Measurements from ENCODE around the gene TMEM161B. TPM values are rescaled to one million over a fixed set of nuclear protein-coding genes. Genes with fewer than 3 reads are reported as not detected.
"Not testable (repeated sequence)": the region's sequence is repeated elsewhere in the genome, so short reads cannot be mapped to it uniquely, and the experiment has no call there.

Gene TMEM161B
- total and polyA plus RNA-seq, 2 donors (not counting 3 experiments of a cell fraction or from before 2014, with no cell fraction given) = 5.3 to 11.6 TPM

DNA sequence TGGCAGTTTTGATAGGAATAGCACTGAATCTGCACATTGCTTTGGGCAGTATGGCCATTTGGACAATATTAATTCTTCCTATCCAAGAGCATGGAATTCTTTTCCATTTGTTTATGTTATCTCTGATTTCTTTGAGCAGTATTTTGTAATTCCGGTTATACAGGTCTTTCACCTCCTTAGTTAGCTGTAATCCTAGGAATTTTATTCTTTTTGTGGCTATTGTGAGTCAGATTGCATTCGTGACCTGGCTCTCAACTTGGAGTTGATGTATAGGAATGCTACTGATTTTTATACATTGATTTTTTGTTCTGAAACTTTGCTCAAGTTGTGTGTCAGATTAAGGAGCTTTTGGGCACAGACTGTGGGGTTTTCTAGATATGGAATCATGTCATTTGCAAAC lies 24.0 kb downstream of the TMEM161B start:
- CTCF ChIA-PET = no interaction called here
- no peaks in the 10 kb centered on the region for H3K36me3 ChIP-seq (ENCODE audit: control insufficient read depth in 2 of 2, extremely low read depth in 1 of 2, insufficient read depth in 2 of 2, low read length in 2 of 2)
- peaks cover 43% of the 10 kb centered on the region for H3K79me2 ChIP-seq (ENCODE audit: control insufficient read depth, insufficient read depth, low read length)
- H2AFZ ChIP-seq (ENCODE audit: low read depth, low read length) = no peak overlapping the region
- no peak for FAIRE-seq
- H3K27me3 ChIP-seq (ENCODE audit: control insufficient read depth in 2 of 2, insufficient read depth in 2 of 2, low read length in 2 of 2) = no peaks in the 10 kb centered on the region
- no peak overlapping the region for H3K9ac ChIP-seq (replicated peaks; ENCODE audit: extremely low read depth, insufficient read depth, low read length)
- no peak for DNase-seq (ENCODE audit: low read depth, low spot score)
- dilution Hi-C loops (cut with MboI; ENCODE audit: extremely low pct_ligation_motif_present, low sequenced_read_pairs) = no loop called here
- H3K9me3 ChIP-seq (replicated peaks; ENCODE audit: control insufficient read depth, insufficient read depth, low read length) = no peaks in the 10 kb centered on the region
- H3K4me2 ChIP-seq (ENCODE audit: insufficient read depth, low read length) = no peak overlapping the region
- H3K9me1 ChIP-seq (replicated peaks; ENCODE audit: control insufficient read depth, extremely low read depth, insufficient read depth, low read length) = no peaks in the 10 kb centered on the region
- no peaks in the 10 kb centered on the region for H3K4me1 ChIP-seq (ENCODE audit: control insufficient read depth, extremely low read depth, insufficient read depth, low read length)
- peaks cover 2% of the 10 kb centered on the region for H4K20me1 ChIP-seq (replicated peaks; ENCODE audit: control insufficient read depth, extremely low read depth, insufficient read depth, low read length)
- intact Hi-C loops (cut with micrococcal nuclease) = no loop called here
- H3K4me3 ChIP-seq (replicated peaks in 1 of 3; ENCODE audit: insufficient read depth in 1 of 3, low read depth in 1 of 3, low read length in 3 of 3) = no peak overlapping the region
- no TSS peak for BruUV-seq (replicated peaks)
- TF ChIP-seq MYC (IDR thresholded peaks at IDR 0.05; ENCODE audit: low read depth, low read length) = no peak
- TF ChIP-seq, protein P1, sequence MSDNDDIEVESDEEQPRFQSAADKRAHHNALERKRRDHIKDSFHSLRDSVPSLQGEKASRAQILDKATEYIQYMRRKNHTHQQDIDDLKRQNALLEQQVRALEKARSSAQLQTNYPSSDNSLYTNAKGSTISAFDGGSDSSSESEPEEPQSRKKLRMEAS (IDR thresholded peaks at IDR 0.05; ENCODE audit: insufficient read depth, insufficient read length) = no peak
- no peak for TF ChIP-seq JUN (IDR thresholded peaks at IDR 0.05; ENCODE audit: borderline replicate concordance, insufficient read depth, insufficient read length, low read depth)
- TF ChIP-seq POLR2A (IDR thresholded peaks at IDR 0.05; ENCODE audit: low read depth, low read length) = no peak
- no peak for TF ChIP-seq EZH2 (IDR thresholded peaks at IDR 0.05; ENCODE audit: borderline replicate concordance, low read depth, low read length, severe bottlenecking)
- TF ChIP-seq POLR2AphosphoS5 (IDR thresholded peaks at IDR 0.05; ENCODE audit: insufficient read depth, low read depth, low read length) = no peak
- no peak for TF ChIP-seq CTCF (IDR thresholded peaks at IDR 0.05; ENCODE audit: extremely low read depth in 1 of 2, insufficient read depth in 1 of 2, low read depth in 1 of 2, low read length in 2 of 2)
- no peak overlapping the region for H3K27ac ChIP-seq (ENCODE audit: insufficient read depth, low read depth, low read length)
- POLR2A ChIA-PET = no interaction called here

DNA sequence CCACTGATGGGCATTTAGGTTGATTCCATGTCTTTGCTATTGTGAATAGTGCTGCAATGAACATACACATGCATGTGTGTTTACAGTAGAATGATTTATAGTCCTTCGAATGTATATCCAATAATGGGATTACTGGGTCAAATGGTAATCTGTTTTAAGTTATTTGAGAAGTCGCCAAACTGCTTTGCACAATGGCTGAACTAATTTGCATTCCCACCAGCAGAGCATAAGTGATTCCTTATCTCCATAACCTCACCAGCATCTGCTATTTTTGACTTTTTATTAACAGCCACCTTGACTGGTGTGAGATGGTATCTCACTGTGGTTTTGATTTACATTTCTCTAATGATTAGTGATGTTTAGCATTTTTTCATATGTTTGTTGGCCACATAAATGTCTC lies 25.2 kb downstream of the TMEM161B start:
- H3K4me3 ChIP-seq (replicated peaks in 1 of 3; ENCODE audit: insufficient read depth in 1 of 3, low read depth in 1 of 3, low read length in 3 of 3); dilution Hi-C loops (cut with MboI; ENCODE audit: extremely low pct_ligation_motif_present, low sequenced_read_pairs); DNase-seq (ENCODE audit: low read depth, low spot score); CTCF ChIA-PET; H3K27ac ChIP-seq (ENCODE audit: insufficient read depth, low read depth, low read length); H3K9me1 ChIP-seq (replicated peaks; ENCODE audit: control insufficient read depth, extremely low read depth, insufficient read depth, low read length); H2AFZ ChIP-seq (ENCODE audit: low read depth, low read length); POLR2A ChIA-PET; FAIRE-seq; H3K9me3 ChIP-seq (replicated peaks; ENCODE audit: control insufficient read depth, insufficient read depth, low read length); H3K36me3 ChIP-seq (ENCODE audit: control insufficient read depth in 2 of 2, extremely low read depth in 1 of 2, insufficient read depth in 2 of 2, low read length in 2 of 2); BruUV-seq (replicated peaks); H3K4me1 ChIP-seq (ENCODE audit: control insufficient read depth, extremely low read depth, insufficient read depth, low read length); H3K9ac ChIP-seq (replicated peaks; ENCODE audit: extremely low read depth, insufficient read depth, low read length); H3K27me3 ChIP-seq (ENCODE audit: control insufficient read depth in 2 of 2, insufficient read depth in 2 of 2, low read length in 2 of 2); H3K4me2 ChIP-seq (ENCODE audit: insufficient read depth, low read length); H4K20me1 ChIP-seq (replicated peaks; ENCODE audit: control insufficient read depth, extremely low read depth, insufficient read depth, low read length); intact Hi-C loops (cut with micrococcal nuclease): not testable (repeated sequence)
- H3K79me2 ChIP-seq (ENCODE audit: control insufficient read depth, insufficient read depth, low read length) = peaks cover 36% of the 10 kb centered on the region

Data from endothelial cell of umbilical vein (primary cell).